Peyer's patch (tissue), 4 donors: ENCODE data around the gene ZFYVE26.
"Not testable (repeated sequence)": the region's sequence is repeated elsewhere in the genome, so short reads cannot be mapped to it uniquely, and the experiment has no call there.

ENCODE experiments used
- CTCF ChIP-seq, 6 experiments: fragments of 450-650 bp in 4 of 6; fragments of 200-600 bp in 2 of 6; sonication (generic) in 1 of 6; IDR thresholded peaks; one replicate each; pipeline ENCODE4 v1.5.1; 2017 to 2019; ENCODE audit warnings: antibody characterized with exemption in 6 of 6, mild to moderate bottlenecking in 3 of 6, moderate library complexity in 1 of 6
- POLR2A ChIP-seq, 2 donors: fragments of 450-650 bp; IDR thresholded peaks; one replicate each; pipeline ENCODE4 v1.5.1; 2017; ENCODE audit warnings: antibody characterized with exemption in 2 of 2, mild to moderate bottlenecking in 2 of 2, moderate library complexity in 2 of 2

- TF ChIP-seq CTCF, POLR2A (IDR thresholded peaks at IDR 0.05): not testable (repeated sequence)
Observed at GRCh38 chr14:67719385-67719784, 97.0 kb downstream of the ZFYVE26 start.
